Ecto neural progenitor cell (in vitro differentiated cells): ENCODE data around the gene POR.
"Not testable (repeated sequence)": the region's sequence is repeated elsewhere in the genome, so short reads cannot be mapped to it uniquely, and the experiment has no call there.

ENCODE experiments used
- DNase-seq: peaks from one replicate; pipeline ENCODE4 v3.0.0-alpha.2; 2018; ENCODE audit warnings: low spot score

Gene POR

DNA sequence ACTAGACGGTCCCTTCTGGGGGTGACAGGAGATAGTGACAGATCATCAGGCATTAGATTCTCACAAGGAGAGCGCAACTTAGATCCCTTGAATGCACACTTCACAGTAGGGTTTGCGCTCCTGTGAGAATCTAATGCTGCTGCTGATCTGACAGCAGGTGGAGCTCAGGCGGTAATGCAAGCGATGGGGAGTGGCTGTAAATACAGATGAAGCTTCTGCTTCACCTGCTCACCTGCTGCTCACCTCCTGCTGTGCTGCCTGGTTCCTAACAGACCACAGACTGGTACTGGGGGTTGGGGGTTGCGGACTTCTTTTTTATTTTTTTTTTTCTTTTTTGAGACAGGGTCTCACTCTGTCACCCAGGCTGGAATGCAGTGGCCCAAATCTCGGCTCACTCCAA is 114.7 kb downstream of the POR start:
- DNase-seq, result not testable (repeated sequence)

- no peak for DNase-seq
Observed at GRCh38 chr7:76031964-76032363, 117.0 kb downstream of the POR start.
